Activated CD8-positive, alpha-beta T cell treated with anti-CD3 and anti-CD28 coated beads for 36 hours (primary cell): ENCODE data around the gene SAMD5. TPM values are rescaled to one million over a fixed set of nuclear protein-coding genes. Genes with fewer than 3 reads are reported as not detected.

ENCODE experiments used
- ATAC-seq: fragments of 200-7000 bp; cut with Tn5 transposase; one replicate; pipeline ENCODE4 v1.10.0; 2021; ENCODE audit warnings: mild to moderate bottlenecking, moderate library complexity
- CTCF ChIA-PET: fragments of 350-600 bp; sonication (Branson Sonifier 250); formaldehyde crosslinking; loops from one replicate; lab custom pipeline; 2021; ENCODE audit warnings: antibody characterized with exemption; lab: Charles Lee
- POLR2A ChIA-PET: fragments of 350-600 bp; sonication (Branson Sonifier 250); formaldehyde crosslinking; loops from one replicate; lab custom pipeline; 2021; ENCODE audit warnings: antibody characterized with exemption; lab: Charles Lee
- DNase-seq: peaks from one replicate; pipeline ENCODE4 v3.0.0-alpha.2; 2020
- H3K27ac Mint-ChIP-seq: one replicate; pipeline ENCODE4 v1.8.0; 2021; ENCODE audit warnings: mild to moderate bottlenecking, mixed read lengths
- H3K27me3 Mint-ChIP-seq: one replicate; pipeline ENCODE4 v1.8.0; 2021; ENCODE audit warnings: mixed read lengths
- H3K36me3 Mint-ChIP-seq: one replicate; pipeline ENCODE4 v1.8.0; 2021; ENCODE audit warnings: low read depth, mixed read lengths
- H3K4me1 Mint-ChIP-seq: one replicate; pipeline ENCODE4 v1.8.0; 2021; ENCODE audit warnings: low read depth, mixed read lengths
- H3K4me3 Mint-ChIP-seq: one replicate; pipeline ENCODE4 v1.8.0; 2021; ENCODE audit warnings: mild to moderate bottlenecking, moderate library complexity, mixed read lengths
- H3K9me3 Mint-ChIP-seq: one replicate; pipeline ENCODE4 v1.8.0; 2021; ENCODE audit warnings: mixed read lengths
- intact Hi-C: fragments of 100-400 bp; cut with micrococcal nuclease; formaldehyde crosslinking; loops from one replicate; pipeline ENCODE4 v1.10.0; 2022
- total RNA-seq, 2 experiments: library from RNA; stranded (reverse); gene quantifications; one replicate each; pipeline ENCODE4 v1.2.3, GENCODE V29; 2021
- TF ChIP-seq, protein P1 (sequence below): fragments of 200-600 bp; IDR thresholded peaks from one replicate; pipeline ENCODE4 v1.8.0; 2022; ENCODE audit warnings: antibody characterized with exemption, mild to moderate bottlenecking

The SAMD5 gene
- total RNA-seq, 2 experiments from 2014 or later: not detected

DNA sequence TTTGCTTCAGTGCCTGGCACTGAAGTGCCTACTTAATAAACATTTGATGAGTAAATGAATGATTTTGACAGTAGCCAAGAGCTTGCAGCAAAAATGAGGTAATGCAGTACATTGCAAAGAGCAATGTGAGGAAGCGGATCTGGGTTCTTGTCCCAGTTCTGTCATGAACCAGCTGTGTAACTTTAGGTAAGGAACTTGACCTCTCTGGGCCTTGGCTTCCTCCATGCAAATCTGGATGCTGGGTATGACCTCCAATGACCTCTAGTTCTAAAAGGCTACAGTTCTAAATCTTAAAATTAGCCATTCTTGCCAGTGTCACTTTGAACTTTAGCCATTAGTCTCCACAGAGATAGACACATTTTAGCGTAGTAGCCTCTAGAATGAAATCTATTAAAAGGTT, 3.6 kb upstream of the SAMD5 start:
- CTCF ChIA-PET: no interaction called here
- no peaks in the 10 kb centered on the region for H3K9me3 Mint-ChIP-seq
- DNase-seq: no peak
- no peak overlapping the region for H3K27ac Mint-ChIP-seq
- TF ChIP-seq, protein P1, sequence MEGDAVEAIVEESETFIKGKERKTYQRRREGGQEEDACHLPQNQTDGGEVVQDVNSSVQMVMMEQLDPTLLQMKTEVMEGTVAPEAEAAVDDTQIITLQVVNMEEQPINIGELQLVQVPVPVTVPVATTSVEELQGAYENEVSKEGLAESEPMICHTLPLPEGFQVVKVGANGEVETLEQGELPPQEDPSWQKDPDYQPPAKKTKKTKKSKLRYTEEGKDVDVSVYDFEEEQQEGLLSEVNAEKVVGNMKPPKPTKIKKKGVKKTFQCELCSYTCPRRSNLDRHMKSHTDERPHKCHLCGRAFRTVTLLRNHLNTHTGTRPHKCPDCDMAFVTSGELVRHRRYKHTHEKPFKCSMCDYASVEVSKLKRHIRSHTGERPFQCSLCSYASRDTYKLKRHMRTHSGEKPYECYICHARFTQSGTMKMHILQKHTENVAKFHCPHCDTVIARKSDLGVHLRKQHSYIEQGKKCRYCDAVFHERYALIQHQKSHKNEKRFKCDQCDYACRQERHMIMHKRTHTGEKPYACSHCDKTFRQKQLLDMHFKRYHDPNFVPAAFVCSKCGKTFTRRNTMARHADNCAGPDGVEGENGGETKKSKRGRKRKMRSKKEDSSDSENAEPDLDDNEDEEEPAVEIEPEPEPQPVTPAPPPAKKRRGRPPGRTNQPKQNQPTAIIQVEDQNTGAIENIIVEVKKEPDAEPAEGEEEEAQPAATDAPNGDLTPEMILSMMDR: no peak
- H3K4me3 Mint-ChIP-seq: no peak overlapping the region
- H3K27me3 Mint-ChIP-seq: peaks cover 43% of the 10 kb centered on the region
- intact Hi-C loops: no loop called here
- POLR2A ChIA-PET: no interaction called here
- peaks cover 8% of the 10 kb centered on the region for H3K4me1 Mint-ChIP-seq
- no peaks in the 10 kb centered on the region for H3K36me3 Mint-ChIP-seq
- no peak for ATAC-seq

GRCh38 chr6:147506704-147507114, 1.8 kb upstream of the SAMD5 start:
- intact Hi-C loops: loop anchor here (2.0 kb wide), 1 partner anchor 660 kb away; no protein-coding TSS in a partner anchor
- ChIA-PET POLR2A (no interaction called here), CTCF (interaction anchor here (0.7 to 2.2 kb wide), 17 partner anchors 8 to 745 kb away, joined by 3 to 21 read pairs (median 3); no protein-coding TSS in a partner anchor)

GRCh38 chr6:147507162-147508041, 1.1 kb upstream of the SAMD5 start:
- intact Hi-C loops: loop anchor here (2.0 kb wide), 1 partner anchor 659 kb away; no protein-coding TSS in a partner anchor
- TF ChIP-seq, protein P1: no peak
- Mint-ChIP-seq H3K27me3 (peaks cover 49% of the 10 kb centered on the region), H3K4me3 (peak overlapping the region; percentile 30), H3K4me1 (peaks cover 8% of the 10 kb centered on the region), H3K9me3 (no peaks in the 10 kb centered on the region), H3K36me3 (no peaks in the 10 kb centered on the region), H3K27ac (no peak overlapping the region)
- DNase-seq (no peak), ATAC-seq (no peak)
- ChIA-PET CTCF (interaction anchor here (0.7 to 2.2 kb wide), 17 partner anchors 9 to 745 kb away, joined by 3 to 21 read pairs (median 3); no protein-coding TSS in a partner anchor), POLR2A (no interaction called here)

More at GRCh38 chr6:147506704-147507114, 1.8 kb upstream of the SAMD5 start:
- DNase-seq (peak; percentile 75), ATAC-seq (peak; percentile 58)
- Mint-ChIP-seq H3K36me3 (no peaks in the 10 kb centered on the region), H3K27me3 (peaks cover 49% of the 10 kb centered on the region), H3K4me1 (peaks cover 8% of the 10 kb centered on the region), H3K27ac (no peak overlapping the region), H3K9me3 (no peaks in the 10 kb centered on the region), H3K4me3 (no peak overlapping the region)
- TF ChIP-seq, protein P1: peak; percentile 74

DNA sequence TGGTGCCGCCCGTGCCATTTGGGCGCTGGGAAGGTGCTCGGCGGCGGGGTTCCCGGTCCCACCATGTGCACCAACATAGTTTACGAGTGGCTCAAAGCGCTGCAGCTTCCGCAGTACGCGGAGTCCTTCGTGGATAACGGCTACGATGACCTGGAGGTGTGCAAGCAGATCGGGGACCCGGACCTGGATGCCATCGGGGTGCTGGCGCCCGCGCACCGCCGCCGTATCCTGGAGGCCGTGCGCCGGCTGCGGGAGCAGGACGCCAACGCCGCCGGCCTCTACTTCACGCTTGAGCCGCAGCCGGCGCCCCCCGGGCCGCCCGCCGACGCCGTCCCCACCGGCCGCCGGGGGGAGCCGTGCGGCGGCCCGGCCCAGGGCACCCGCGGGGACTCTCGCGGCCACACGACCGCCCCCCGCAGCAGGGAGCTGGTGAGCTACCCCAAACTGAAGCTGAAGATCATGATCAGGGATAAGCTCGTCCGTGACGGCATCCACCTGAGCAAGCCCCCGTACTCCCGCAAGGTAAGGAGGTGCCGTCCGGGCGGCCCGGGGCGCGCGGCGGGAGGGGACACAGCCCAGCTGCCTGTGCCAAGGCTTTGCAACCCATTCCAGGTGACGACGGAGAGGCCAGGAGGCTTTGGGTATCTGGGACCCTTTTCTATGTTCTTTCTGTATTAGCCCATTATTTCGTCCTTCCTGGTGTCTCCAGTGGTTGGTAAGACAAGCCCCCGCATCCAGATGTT, 547 bp downstream of the SAMD5 start:
- ATAC-seq (no peak), DNase-seq (no peak)
- no peaks in the 10 kb centered on the region for H3K36me3 Mint-ChIP-seq
- CTCF ChIA-PET: no interaction called here
- POLR2A ChIA-PET: no interaction called here
- TF ChIP-seq, protein P1: no peak
- H3K9me3 Mint-ChIP-seq: no peaks in the 10 kb centered on the region
- peaks cover 8% of the 10 kb centered on the region for H3K4me1 Mint-ChIP-seq
- peaks cover 47% of the 10 kb centered on the region for H3K27me3 Mint-ChIP-seq
- intact Hi-C loops: no loop called here
- no peak overlapping the region for H3K27ac Mint-ChIP-seq
- H3K4me3 Mint-ChIP-seq: peak overlapping the region; percentile 59
